Activated CD8-positive, alpha-beta T cell treated with anti-CD3 and anti-CD28 coated beads for 36 hours (primary cell): ENCODE data around the gene WIPF1. TPM values are rescaled to one million over a fixed set of nuclear protein-coding genes. Genes with fewer than 3 reads are reported as not detected.

Experiments used
- ATAC-seq: fragments of 200-7000 bp; cut with Tn5 transposase; one replicate; pipeline ENCODE4 v1.10.0; 2021; ENCODE audit warnings: mild to moderate bottlenecking, moderate library complexity
- CTCF ChIA-PET: fragments of 350-600 bp; sonication (Branson Sonifier 250); formaldehyde crosslinking; loops from one replicate; lab custom pipeline; 2021; ENCODE audit warnings: antibody characterized with exemption; lab: Charles Lee
- POLR2A ChIA-PET: fragments of 350-600 bp; sonication (Branson Sonifier 250); formaldehyde crosslinking; loops from one replicate; lab custom pipeline; 2021; ENCODE audit warnings: antibody characterized with exemption; lab: Charles Lee
- DNase-seq: peaks from one replicate; pipeline ENCODE4 v3.0.0-alpha.2; 2020
- H3K27ac Mint-ChIP-seq: one replicate; pipeline ENCODE4 v1.8.0; 2021; ENCODE audit warnings: mild to moderate bottlenecking, mixed read lengths
- H3K27me3 Mint-ChIP-seq: one replicate; pipeline ENCODE4 v1.8.0; 2021; ENCODE audit warnings: mixed read lengths
- H3K36me3 Mint-ChIP-seq: one replicate; pipeline ENCODE4 v1.8.0; 2021; ENCODE audit warnings: low read depth, mixed read lengths
- H3K4me1 Mint-ChIP-seq: one replicate; pipeline ENCODE4 v1.8.0; 2021; ENCODE audit warnings: low read depth, mixed read lengths
- H3K4me3 Mint-ChIP-seq: one replicate; pipeline ENCODE4 v1.8.0; 2021; ENCODE audit warnings: mild to moderate bottlenecking, moderate library complexity, mixed read lengths
- H3K9me3 Mint-ChIP-seq: one replicate; pipeline ENCODE4 v1.8.0; 2021; ENCODE audit warnings: mixed read lengths
- CTCF ChIP-seq: fragments of 200-600 bp; IDR thresholded peaks from one replicate; pipeline ENCODE4 v1.8.0; 2022; ENCODE audit warnings: antibody characterized with exemption, mild to moderate bottlenecking
- intact Hi-C: fragments of 100-400 bp; cut with micrococcal nuclease; formaldehyde crosslinking; loops from one replicate; pipeline ENCODE4 v1.10.0; 2022
- total RNA-seq, 2 experiments: library from RNA; stranded (reverse); gene quantifications; one replicate each; pipeline ENCODE4 v1.2.3, GENCODE V29; 2021

Gene WIPF1
- total RNA-seq, 2 experiments from 2014 or later: 361 to 365 TPM

DNA sequence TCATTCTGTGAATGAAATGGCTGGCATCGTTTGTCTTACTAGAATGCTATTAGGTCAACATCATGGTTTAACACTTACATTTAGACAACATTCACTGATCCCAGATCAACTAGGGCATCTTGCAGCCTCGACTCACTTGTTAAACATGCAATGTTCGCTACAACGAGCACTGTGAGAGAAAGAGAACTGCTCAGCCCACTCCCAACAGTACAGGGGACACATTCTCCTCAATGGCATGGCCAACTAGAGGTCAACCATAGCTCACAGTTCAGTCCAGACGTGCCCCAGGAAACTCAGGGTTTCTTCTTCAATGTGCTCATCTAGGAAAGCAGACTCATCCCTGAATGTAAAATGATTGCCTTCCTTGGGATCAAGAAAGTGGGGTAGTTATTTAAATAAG is 5.9 kb downstream of the WIPF1 start:
- TF ChIP-seq CTCF: no peak
- Mint-ChIP-seq H3K27ac (peak overlapping the region; percentile 99), H3K36me3 (peaks cover 83% of the 10 kb centered on the region), H3K27me3 (no peaks in the 10 kb centered on the region), H3K9me3 (no peaks in the 10 kb centered on the region), H3K4me1 (peaks cover 51% of the 10 kb centered on the region), H3K4me3 (peak overlapping the region; percentile 70)
- intact Hi-C loops: loop anchor here (10.0 kb wide), 1 partner anchor 97 kb away; no protein-coding TSS in a partner anchor
- ATAC-seq: no peak
- no peak for DNase-seq
- CTCF ChIA-PET: interaction anchor here (0.6 to 6.2 kb wide), 9 partner anchors 10 to 166 kb away, joined by 3 to 37 read pairs (median 4); no protein-coding TSS in a partner anchor
- POLR2A ChIA-PET: interaction anchor here (0.6 to 12.4 kb wide), 12 partner anchors 9 to 108 kb away, joined by 3 to 179 read pairs (median 4); no protein-coding TSS in a partner anchor

DNA sequence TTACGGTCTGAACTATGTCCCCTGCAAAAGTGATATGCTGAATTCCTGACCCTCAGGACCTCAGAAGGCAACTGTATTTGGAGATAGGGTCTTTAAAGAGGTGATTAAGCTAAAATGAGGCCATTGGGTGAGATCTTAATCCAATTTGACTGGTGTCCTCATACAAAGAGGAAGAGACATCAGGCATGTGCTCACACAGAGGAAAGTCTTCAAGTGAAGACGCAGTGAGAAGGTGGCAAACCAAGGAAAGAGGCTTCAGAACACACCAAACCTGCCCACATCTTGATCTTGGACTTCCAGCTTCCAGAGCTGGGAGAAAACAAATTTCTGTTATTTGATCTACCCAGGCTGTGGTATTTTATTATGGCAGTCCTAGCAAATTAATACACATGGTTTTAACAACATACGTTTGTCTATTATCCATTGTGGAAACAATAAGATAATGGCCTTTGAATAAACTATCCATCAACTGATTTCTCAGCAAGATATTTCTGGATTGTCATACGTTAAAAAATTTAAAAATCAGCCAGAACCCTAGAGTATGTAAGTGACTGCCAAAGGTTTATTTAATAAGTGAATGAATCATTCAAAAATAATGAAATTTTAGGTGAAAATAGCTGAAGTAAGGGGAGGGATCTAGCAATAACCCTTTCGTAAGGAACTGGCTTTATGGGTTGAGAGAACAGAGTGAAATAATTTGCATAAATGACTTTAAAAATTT is 6.5 kb downstream of the WIPF1 start:
- intact Hi-C loops: loop anchor here (10.0 kb wide), 1 partner anchor 96 kb away; no protein-coding TSS in a partner anchor
- no peak for ATAC-seq
- peaks cover 57% of the 10 kb centered on the region for H3K4me1 Mint-ChIP-seq
- H3K27ac Mint-ChIP-seq: peak overlapping the region; percentile 99
- no peak for TF ChIP-seq CTCF
- DNase-seq: no peak
- ChIA-PET POLR2A (interaction anchor here (0.6 to 12.4 kb wide), 10 partner anchors 8 to 109 kb away, joined by 3 to 179 read pairs (median 4); no protein-coding TSS in a partner anchor), CTCF (interaction anchor here (0.6 to 6.2 kb wide), 9 partner anchors 9 to 167 kb away, joined by 3 to 37 read pairs (median 4); no protein-coding TSS in a partner anchor)
- no peaks in the 10 kb centered on the region for H3K9me3 Mint-ChIP-seq
- peaks cover 82% of the 10 kb centered on the region for H3K36me3 Mint-ChIP-seq
- H3K27me3 Mint-ChIP-seq: no peaks in the 10 kb centered on the region
- H3K4me3 Mint-ChIP-seq: peak overlapping the region; percentile 70

GRCh38 chr2:174590346-174590745 is 7.3 kb downstream of the WIPF1 start:
- Mint-ChIP-seq H3K9me3 (no peaks in the 10 kb centered on the region), H3K36me3 (peaks cover 82% of the 10 kb centered on the region), H3K27ac (peak overlapping the region; percentile 99), H3K4me1 (peaks cover 64% of the 10 kb centered on the region), H3K4me3 (peak overlapping the region; percentile 63), H3K27me3 (no peaks in the 10 kb centered on the region)
- TF ChIP-seq CTCF: no peak
- POLR2A ChIA-PET: interaction anchor here (0.6 to 12.2 kb wide), 5 partner anchors 10 to 87 kb away, joined by 3 to 179 read pairs (median 5); no protein-coding TSS in a partner anchor
- DNase-seq (no peak), ATAC-seq (no peak)
- CTCF ChIA-PET: interaction anchor here (1.7 to 6.2 kb wide), 4 partner anchors 12 to 101 kb away, joined by 4 to 37 read pairs (median 21); no protein-coding TSS in a partner anchor
- intact Hi-C loops: loop anchor here (10.0 kb wide), 1 partner anchor 96 kb away; no protein-coding TSS in a partner anchor

- no peak for TF ChIP-seq CTCF
- H3K27me3 Mint-ChIP-seq: no peaks in the 10 kb centered on the region
- ChIA-PET CTCF (interaction anchor here (6.2 kb wide), 1 partner anchor 11 kb away, joined by 30 read pairs; no protein-coding TSS in a partner anchor), POLR2A (interaction anchor here (12.4 kb wide), 1 partner anchor 8 kb away, joined by 139 read pairs; the partner anchor contains the start of gene WIPF1)
- H3K9me3 Mint-ChIP-seq: no peaks in the 10 kb centered on the region
- intact Hi-C loops: loop anchor here (5.0 kb wide), 1 partner anchor 93 kb away; no protein-coding TSS in a partner anchor
- peak overlapping the region; percentile 87 for H3K27ac Mint-ChIP-seq
- peak overlapping the region; percentile 59 for H3K4me3 Mint-ChIP-seq
- H3K4me1 Mint-ChIP-seq: peaks cover 74% of the 10 kb centered on the region
- peaks cover 84% of the 10 kb centered on the region for H3K36me3 Mint-ChIP-seq
- DNase-seq: no peak
- no peak for ATAC-seq
Measured at GRCh38 chr2:174589334-174589733, 8.3 kb downstream of the WIPF1 start.
